NCI-H146 treated with DMSO at 0.1 percent for 48 hours (cell line): Measurements from ENCODE around the gene IL17D.

Experiments used
- DNase-seq: peaks from one replicate; lab custom pipeline; 2025; ENCODE audit not compliant: unreplicated experiment; lab: John Stamatoyannopoulos, UW

IL17D gene

DNA sequence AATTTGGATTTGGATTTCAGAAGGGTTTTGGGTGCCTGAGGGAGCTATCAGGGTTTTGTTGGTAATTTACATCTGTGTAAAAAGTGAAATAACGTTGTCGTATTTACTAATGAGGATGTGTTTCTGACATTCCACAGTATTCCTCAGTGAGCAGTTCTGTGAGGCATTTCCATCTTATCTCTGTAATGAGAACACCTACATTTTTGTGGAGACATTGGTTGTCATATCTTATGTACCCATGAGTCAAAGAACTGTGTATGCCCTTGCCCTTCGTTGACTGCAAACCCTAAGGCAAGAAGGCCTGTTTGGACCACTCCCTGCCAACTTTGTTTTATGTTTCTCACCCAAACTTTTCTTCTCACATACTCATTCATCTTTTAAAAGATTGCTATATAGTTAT, 14.2 kb upstream of the IL17D start:
- no peak for DNase-seq

DNA sequence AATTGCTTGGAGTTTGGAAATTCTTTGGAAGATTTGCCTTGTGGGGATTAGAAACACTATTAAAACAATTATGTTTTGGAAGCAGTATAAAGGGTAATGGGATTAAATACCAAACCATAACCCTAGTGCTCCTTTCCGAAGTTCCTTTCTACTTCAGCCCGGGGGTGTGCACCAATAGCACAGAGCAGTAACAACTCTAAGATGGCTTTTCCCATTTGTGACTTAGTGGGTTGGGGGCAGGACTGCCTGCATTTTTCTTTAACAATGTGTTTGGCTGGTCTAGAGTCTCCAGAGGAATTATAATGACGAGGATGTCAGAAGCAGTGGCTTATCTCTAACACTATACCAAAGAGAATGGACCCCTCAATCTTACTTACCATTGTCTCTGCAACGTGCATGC, 11.9 kb upstream of the IL17D start:
- DNase-seq = no peak

DNA sequence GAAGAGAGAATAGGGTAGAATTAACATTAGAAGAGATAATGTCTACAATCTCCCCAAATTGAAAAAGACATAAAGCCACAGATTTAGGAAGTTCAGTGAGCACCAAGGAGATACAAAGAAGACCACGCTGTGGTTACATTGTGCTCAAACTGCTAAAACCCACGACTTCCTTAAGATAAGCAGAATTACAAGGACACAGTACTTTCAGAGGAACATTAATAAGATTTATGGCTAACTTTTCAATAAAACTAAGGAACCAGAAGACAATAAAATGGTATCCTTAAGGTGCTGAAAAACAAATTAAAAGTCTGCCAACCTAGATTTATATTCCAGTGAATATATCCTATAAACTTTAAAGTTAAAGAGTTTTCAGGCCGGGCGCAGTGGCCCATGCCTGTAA, 7.4 kb upstream of the IL17D start:
- no peak for DNase-seq

DNA sequence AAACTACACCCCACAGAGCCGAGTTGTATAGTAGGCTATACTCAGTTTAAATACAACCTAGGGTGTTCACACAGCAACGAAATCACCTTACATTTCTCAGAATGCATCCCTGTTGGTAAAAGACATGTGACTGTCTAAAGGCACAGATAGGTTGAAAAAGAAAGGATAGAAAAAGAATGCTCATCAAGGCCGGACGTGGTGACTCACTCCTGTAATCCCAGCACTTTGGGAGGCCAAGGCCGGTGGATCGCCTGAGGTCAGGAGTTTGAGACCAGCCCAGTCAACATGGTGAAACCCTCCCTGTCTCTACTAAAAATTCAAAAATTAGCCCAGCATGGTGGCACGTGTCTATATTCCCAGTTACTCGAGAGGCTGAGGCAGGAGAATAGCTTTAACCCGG, 3.8 kb upstream of the IL17D start:
- DNase-seq = no peak

DNA sequence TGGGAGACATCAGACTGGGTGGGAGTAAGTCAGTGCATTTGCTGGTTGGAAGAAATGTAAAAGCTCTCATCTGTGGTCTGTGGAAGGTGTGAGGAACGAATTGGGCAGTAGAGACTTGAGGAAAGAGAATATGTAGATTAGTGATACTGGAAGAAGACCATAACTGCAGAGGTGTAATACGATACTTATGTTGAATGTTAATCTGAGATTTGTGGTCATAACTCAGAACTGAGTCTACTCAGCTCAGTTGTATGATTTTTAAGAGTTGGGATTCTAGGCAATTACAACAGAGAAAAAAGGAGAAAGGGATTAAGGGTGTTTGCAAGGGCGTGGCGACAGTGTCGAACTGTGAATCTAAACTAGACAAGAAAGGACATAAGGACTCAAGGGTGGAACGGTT, 3.2 kb upstream of the IL17D start:
- no peak for DNase-seq

DNA sequence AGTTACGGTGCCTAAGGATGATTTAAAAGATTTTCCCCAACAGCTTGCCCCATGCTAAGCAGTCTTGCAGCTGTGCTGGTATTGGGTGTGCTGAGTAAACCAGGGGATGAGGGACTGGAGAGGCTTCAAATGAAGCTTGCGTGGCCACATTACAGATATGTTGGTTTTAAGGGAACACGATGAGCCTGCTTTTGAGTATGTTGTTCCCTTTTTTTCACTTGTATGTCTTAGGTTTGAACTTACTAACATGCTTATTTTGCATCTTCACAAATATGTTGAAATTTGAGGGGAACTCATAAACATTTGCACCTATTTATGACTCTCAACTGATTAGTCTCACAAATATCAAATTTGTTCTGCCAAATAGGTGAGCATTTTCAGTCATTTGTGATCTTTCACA, 2.0 kb upstream of the IL17D start:
- DNase-seq = no peak

DNA sequence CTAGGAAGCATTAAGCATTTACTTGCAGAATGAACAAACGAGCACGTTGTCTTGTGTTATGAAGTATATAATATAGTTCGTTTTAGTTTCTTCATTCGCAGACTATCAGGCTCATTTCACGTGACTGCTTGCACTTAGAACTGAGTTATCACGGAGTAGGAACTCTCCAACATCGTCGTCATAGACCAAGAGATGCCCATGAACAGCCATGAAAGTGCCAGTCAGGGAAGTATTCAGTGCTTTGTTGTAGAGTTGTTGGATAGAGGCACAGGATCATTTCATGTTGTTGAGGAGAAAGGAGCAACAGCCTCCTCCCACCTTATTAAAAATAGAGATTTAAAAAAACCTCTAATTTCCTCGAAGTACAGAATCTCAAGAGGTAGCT, 977 bp upstream of the IL17D start:
- DNase-seq = no peak

DNA sequence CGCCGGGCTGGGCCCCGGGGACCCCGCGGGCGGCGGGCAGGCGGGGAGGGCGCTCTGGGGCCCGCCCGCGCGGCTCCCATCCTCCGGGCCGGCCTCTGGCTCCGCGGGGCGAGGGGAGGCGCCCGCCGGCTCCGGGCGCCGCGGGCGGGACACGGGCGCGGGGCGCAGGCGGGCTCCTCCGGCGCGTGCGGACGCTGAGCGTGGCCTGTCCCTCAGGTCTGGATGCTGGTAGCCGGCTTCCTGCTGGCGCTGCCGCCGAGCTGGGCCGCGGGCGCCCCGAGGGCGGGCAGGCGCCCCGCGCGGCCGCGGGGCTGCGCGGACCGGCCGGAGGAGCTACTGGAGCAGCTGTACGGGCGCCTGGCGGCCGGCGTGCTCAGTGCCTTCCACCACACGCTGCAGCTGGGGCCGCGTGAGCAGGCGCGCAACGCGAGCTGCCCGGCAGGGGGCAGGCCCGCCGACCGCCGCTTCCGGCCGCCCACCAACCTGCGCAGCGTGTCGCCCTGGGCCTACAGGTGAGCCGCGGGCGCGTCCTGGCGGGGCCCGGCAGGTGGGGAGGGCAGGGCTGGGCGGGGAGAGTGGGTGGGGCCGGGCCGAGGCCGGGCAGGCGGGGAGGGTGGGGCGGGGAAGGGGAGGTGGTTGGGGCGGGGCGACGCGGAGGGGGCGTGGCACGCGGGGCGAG, 420 bp downstream of the IL17D start:
- DNase-seq = peak; percentile 64

DNA sequence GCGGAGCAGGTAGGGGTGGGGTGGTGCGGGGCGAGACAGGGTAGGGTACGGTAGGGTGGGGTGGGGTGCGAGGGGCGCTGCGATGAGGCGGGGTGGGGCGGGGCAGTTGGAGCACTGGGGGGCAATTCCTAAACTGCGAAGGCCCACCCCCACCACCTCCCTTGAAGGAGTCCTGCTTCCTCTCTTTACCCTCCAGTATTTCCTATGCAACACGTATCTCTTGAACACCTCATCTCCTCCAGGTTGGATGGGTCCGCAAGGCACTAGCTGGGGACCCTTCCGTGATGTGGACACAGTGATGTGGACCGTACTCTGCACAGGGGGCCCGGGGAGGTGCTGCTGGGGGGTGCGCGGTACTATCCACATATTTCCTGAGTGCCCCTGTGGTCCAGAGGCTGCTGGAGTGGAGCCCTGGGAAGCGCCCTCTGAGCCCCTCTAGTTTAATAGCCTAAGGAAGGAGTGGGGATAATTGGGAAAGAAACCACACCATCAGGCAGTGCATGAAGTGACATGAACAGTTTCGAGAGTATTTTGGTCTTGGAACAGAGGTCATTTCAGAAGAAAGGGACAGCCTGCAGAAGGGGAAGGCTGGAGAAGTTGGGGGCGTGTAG, 1.1 kb downstream of the IL17D start:
- DNase-seq = no peak

DNA sequence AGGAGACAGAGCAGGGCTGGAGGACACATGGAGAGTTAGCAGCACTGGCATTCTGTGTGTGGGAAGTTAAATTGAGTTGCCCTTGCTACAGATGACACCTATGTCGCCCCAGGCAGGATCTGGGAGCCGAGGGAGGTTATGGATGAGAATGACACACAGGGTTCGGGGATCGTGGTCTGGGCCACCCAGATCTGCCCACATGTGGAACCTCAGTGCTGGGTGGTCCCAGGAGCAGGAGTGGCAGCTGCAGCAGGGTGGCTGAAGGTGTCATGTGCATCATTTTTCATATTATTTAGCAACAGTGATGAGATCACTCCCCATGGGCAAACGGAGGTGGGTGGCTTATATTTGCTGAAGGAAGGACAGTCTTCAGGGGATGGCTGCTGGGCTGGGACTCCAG, 3.2 kb downstream of the IL17D start:
- no peak for DNase-seq

DNA sequence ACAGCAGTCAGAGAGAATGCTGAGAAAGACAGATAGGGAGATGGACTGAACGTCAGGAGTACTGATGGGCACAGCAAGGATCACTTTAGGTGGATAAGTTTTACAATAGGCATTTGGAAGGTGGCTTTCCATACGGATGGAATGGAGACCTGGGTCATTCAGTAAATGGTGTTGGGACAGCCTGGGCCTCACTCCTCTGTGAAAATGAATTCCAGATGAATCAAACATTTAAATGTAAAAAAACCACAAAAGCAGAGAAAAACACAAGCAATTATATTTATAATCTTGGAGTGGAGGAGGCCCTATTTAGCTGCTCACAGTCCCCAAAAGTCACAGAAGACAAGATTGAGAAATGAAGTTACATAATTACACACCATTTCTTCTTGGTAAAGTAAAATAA, 4.7 kb downstream of the IL17D start:
- DNase-seq = no peak

DNA sequence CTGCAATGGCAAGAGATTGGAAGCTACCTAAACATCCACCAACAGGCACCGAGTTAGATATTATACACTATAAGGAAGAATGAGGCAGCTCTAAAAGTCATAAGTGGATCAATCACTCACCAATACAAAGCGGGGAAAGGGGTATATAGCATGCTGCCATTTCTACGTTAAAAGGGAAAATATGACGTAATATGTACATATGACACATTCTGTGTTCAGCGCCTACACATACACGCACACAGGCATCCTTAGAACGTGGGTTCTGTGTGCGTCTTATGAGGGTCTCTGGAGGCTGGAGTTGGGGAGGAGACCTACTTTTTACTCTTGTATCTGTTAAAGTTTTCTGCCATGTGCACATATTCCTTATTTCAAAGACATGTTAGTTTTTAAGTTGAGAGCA, 5.9 kb downstream of the IL17D start:
- DNase-seq = no peak

DNA sequence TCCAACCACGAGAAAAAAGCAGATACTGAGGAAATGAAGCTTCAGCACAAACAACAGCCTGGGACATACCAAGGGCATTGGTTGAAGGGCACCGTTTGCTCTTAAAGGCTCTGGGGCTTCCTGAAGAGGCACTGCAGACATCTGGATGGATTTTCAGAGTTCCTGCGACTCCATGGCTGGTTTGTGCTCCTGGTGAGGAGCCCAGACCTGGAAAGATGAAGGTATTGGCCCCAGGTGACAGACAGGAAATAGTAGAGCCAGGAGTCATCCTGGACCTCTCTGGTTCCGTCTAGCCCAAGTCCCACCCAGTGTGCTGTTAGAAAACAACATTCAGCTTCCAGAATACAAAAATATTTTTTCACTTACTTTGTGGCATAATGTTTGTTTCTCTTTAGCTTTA, 6.3 kb downstream of the IL17D start:
- DNase-seq = no peak

DNA sequence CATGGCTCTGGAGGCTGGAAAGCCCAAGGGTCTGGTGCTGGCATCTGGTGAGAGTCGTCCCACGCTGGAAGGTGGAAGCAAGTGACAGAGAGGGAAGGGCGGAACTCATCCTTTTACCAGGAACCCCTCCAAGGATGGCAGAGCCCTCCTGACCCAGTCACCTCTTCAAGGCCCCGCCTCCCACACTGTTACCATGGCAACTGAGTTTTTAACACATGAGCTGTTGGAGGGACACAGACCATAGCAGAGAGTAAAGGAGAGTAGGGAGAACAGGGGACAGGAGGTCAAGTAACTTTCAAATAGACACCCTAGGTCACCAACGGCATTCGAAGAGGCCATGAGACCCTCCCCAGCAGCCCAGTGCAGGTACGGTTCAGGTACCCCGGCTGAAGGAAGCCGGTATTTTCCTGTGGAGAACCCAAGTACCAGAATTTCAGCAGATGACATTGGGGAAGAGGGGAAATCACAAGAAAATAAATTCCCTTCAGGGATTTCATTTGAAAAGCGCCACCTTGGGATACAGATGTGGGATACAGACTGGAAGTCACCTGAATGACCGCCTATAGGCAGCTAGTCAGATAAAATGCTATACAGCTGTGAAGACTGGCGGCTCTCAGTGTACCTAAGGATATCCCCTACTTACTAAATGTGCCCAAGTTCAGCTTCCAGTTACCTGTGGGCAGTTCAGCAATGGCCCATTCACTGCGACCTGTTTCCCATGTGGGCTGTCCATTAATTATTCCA, 8.0 kb downstream of the IL17D start:
- no peak for DNase-seq

DNA sequence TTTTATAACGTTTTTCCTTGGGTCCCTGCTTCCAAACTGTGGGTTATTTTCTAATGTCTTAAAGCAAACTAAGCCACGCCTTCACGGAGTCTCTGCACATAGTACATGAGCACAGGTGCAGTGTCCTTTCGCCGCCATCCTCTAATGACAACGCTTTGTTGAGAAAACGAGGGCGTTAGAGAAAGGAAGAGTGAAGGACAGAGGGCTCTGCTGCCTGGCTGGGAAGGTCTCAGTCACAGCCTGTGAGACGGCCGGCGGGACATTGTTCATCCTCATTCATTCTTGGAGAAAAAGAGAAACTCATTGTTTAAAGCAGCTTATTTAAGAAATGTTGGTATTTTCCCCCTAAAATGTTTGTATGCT, 9.5 kb downstream of the IL17D start:
- peak; percentile 30 for DNase-seq

DNA sequence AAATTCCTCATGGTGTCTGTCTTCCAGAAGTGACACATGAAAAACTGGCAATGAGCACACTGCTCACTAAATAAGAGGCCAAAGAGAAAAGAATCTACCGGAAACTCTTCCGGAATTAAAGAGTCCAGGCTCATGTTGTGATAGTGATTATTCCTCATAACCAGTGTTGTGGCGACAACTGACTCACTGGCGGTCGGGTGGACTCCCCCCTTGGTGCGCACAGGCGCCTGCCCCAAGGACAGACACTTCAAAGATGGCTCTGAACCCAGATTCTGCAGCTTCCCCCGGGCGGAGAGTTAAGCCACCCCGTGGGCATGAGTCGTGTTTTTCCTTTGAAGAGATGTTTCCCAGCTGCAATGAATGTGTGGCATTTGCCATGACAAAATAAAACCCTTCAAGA, 10.3 kb downstream of the IL17D start:
- DNase-seq = no peak

DNA sequence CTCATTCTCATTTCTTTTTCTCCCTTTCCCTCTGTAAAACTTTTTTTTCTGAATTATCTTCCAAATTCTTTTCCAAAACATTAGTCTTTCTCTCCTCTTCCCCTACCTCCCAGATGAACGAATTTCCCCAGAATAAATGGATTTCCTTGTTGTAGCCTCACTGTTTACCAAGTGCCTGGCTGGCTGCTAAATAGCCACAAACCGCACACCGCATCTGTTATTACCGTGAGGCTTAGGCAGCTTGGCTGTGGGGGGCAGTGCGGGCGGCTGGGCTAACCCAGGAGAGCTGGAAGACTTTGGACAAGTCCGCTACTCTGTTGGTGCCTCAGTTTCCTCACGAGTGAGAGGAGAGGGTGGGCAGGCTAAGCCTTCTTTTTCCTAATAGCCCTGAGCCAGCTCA, 10.7 kb downstream of the IL17D start:
- no peak for DNase-seq

DNA sequence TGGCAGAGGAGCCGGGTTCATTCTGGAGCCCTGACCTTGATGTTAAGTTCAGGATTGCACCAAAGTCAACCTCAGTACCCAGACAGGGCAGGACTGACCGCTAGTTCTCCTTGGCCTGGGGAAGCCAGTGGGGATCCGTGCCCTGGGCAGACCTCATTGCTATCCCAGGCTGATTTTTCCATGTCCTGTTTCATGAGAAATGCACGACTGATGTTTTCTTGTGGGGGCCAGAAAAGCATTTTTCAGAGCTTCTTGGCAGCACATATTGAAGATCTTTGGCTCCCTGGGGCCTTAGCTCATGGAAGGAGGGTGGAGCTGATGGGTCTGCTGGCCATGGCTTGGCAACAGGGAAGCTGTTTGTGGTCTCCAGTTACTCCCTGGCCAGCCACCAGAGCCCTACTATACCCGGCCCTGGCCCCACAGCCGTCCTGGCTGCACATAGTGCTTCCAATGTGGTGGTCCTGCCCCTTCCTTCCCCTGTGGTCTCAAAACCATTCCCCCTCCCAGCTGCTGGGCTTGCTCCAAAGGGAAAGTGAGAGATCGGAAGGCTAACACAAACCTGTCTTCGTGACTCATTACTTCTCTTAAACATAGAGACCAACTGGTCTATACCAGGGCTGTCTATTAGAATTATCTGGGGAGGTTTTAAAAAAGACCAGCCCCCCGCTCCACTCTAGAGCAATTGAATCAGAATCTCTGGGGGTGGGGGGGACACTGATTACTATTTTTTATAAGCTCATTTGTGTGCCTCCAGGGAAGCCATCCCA, 11.2 kb downstream of the IL17D start:
- no peak for DNase-seq

DNA sequence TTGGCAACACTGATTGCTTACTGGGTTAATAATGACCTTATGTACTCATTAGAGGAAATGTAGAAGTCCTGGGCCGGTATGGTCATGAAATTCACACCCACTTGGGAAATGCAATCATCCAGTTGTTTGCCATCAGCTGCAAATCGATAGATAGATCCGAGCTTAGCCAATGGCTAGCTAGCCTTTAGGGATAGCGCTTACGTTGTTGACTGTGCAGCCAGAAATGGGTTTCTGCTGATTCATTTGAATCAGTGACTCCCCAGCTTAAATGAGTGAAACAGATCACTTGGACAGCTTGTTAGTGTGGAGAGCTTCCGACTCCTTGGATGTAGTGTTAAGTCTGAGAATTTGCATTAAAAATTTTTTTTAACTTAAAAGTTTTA, 11.8 kb downstream of the IL17D start:
- no peak for DNase-seq

DNA sequence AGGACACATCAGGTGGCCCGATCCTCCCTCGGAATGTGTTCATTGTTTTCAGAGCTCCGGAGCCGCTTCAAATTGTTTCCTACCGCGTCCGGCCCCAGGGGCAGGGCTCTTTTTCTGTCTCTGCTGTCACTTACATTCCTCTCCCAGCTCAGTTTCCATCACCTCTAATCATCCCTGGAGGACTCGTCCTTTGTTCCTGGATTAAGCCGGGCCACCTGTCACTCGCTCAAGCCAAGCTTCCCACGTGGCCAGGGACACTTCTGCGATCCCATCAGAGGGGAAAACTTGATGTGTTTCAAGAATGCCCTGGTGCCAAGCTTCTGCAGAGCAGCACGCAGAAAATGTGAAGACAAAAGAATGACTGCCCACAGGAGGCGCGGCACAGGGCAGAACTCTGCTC, 13.5 kb downstream of the IL17D start:
- peak; percentile 45 for DNase-seq

DNA sequence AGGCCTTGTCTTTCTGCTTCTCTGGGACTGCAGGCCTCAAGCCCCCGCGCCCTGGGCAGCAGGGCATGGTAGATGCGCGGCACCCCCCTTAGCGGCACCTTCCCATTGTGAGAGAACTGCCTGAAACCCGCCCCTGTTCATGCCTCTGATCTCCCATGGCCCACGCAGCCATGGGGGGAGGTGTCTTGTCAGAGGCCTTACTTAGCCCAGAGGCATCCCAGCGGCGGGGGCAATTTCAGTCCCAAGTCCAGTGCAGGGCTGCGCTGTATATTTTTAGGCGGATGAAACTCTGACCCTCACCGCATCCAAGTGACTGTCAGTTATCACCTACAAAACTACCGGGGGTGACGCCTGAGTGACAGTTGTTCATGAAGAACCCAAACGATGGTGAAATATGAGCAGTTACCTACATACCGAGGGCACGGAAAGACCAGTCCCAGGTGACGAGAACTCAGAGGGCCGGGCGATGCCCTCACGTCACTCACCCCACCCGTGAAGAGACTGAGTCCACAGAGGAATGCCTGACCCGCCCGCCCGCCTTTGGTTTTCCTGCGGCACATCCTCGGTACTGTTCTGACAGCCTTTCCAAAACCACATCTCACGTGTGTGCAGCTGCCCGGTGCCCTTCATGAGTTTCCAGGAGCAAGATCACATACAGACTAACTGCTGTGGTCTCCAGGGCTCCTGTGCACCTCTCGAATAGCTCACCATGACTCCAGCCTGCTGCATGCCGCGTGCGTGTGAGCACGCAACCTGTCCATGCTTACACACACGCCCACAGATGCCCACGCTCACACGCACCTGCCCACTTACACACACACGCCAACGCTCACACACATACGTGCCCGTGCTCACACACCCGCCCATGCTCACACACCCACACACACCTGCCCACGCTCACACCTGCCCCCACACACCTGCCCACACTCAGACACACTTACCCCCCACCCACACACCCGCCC, 14.4 kb downstream of the IL17D start:
- DNase-seq = no peak
